ENCODE results near the gene SUN1.
"Not testable (repeated sequence)": the region's sequence is repeated elsewhere in the genome, so short reads cannot be mapped to it uniquely, and the experiment has no call there.

Gene SUN1

GRCh38 chr7:921581-922333 is 89.5 kb downstream of the SUN1 start:
- TF ChIP-seq, protein P1, sequence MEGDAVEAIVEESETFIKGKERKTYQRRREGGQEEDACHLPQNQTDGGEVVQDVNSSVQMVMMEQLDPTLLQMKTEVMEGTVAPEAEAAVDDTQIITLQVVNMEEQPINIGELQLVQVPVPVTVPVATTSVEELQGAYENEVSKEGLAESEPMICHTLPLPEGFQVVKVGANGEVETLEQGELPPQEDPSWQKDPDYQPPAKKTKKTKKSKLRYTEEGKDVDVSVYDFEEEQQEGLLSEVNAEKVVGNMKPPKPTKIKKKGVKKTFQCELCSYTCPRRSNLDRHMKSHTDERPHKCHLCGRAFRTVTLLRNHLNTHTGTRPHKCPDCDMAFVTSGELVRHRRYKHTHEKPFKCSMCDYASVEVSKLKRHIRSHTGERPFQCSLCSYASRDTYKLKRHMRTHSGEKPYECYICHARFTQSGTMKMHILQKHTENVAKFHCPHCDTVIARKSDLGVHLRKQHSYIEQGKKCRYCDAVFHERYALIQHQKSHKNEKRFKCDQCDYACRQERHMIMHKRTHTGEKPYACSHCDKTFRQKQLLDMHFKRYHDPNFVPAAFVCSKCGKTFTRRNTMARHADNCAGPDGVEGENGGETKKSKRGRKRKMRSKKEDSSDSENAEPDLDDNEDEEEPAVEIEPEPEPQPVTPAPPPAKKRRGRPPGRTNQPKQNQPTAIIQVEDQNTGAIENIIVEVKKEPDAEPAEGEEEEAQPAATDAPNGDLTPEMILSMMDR (IDR thresholded peaks at IDR 0.05; ENCODE audit: low read depth, low read length, missing control alignments) = no peak
- in situ Hi-C loops (cut with HindIII; ENCODE audit: low sequenced_read_pairs) = no loop called here
- H3K4me3 ChIP-seq (ENCODE audit: low read depth, low read length) = no peak overlapping the region
- no peak for DNase-seq (ENCODE audit: low read depth)

DNA sequence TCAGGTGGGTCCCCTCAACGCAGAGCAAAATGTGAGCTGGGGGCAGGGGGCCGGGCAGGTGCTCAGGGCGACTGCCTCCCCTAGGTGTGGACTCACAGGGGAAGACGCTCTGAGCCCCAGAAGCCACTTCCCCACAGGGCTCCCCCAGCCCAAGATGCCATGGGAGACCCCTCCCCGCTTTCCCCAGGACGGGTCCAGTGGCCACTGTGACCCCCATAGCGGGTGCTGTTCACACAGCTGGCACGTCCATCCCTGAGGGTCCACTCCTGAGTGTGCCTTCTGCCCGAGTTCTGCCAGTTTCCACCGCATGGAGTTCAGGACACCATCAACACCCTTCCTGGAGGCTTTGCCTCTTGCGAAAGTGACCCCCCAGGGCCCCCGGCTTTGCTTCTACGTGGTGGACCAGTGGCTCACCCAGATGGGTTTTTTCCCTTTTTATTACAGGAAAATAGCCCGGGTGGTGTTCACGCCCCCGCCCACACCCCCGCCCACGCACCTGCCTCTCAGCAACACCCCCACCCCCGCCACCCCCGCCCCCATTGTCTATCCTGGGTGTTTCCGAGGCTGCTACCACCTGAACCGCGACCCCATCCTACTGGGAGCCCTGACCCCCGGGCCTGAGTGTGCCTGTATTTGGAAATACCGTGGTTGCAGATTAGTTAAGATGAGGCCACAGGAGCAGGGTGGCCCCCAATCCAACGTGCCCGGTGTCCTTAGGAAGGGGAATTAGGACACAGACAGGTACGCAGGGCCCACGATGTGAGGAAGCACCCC is 90.2 kb downstream of the SUN1 start:
- no peak for DNase-seq (ENCODE audit: low read depth)
- TF ChIP-seq, protein P1 (IDR thresholded peaks at IDR 0.05; ENCODE audit: low read depth, low read length, missing control alignments) = no peak
- no peak overlapping the region for H3K4me3 ChIP-seq (ENCODE audit: low read depth, low read length)
- in situ Hi-C loops (cut with HindIII; ENCODE audit: low sequenced_read_pairs) = no loop called here

DNA sequence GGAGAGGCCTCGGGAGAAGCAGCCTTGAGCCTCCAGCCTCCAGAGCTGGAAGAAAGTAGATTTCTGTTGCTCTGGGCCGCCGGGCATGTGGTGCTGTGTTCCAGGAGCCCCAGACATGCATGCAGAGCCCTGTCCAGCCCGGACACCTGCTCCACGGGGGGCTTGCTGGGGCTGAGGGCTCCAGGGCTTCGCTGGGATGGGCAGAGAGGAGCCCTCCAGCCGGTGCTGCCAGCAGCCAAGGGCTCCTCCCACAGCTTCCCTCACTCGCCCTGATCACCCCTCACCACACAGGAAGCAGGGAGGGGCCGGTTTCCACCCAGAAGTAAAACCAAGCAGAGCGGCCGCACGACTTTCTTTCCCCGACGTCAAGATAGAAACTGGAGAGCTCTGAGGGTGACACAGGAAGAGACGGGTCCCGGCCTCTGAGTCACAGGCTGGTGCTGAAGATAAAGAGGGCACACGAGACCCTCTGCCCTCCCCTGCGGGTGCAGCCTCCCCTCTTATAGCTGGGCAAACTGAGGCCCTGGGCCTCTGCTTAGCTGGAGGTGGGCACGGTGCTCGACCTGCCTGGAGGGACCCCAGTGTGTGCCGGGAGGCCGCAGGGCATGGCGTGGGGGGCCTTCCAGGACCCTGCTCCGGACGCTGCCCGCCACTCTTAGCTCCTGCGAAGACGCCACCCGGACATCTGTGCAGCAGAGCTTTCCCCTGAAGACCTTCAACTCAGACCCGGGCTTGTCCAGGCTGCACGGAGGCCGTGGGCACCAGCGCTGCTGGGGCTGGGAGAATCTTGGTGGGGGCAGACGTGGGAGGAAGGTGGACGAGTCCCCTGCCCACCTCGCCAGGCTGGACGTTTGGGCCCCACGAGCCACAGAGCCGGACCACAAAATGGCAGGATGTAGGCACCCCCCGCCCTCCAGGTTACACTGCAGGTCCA is 91.1 kb downstream of the SUN1 start:
- TF ChIP-seq, protein P1 (IDR thresholded peaks at IDR 0.05; ENCODE audit: low read depth, low read length, missing control alignments) = no peak
- no peak overlapping the region for H3K4me3 ChIP-seq (ENCODE audit: low read depth, low read length)
- no peak for DNase-seq (ENCODE audit: low read depth)
- in situ Hi-C loops (cut with HindIII; ENCODE audit: low sequenced_read_pairs) = no loop called here

- H3K4me3 ChIP-seq (ENCODE audit: low read depth, low read length); DNase-seq (ENCODE audit: low read depth); in situ Hi-C loops (cut with HindIII; ENCODE audit: low sequenced_read_pairs): not testable (repeated sequence)
Measured at GRCh38 chr7:924042-924441, 91.8 kb downstream of the SUN1 start.

All from astrocyte of the cerebellum (primary cell).